SK-N-SH treated with all-trans-retinoic acid at 6 μM for 48 hours (cell line): ENCODE results near the gene MTOR.

ENCODE experiments used
- ARNTL ChIP-seq: fragments of 450-650 bp; formaldehyde crosslinking; IDR thresholded peaks from 2 replicates; pipeline ENCODE4 v1.5.0; 2020; ENCODE audit warnings: low read depth, mild to moderate bottlenecking, moderate library complexity, borderline replicate concordance
- ISL1 ChIP-seq: fragments of 250-450 bp; sonication (Bioruptor Pico); IDR thresholded peaks from 2 replicates; pipeline ENCODE4 v2.1.2; 2022; ENCODE audit warnings: mild to moderate bottlenecking, moderate library complexity

- TF ChIP-seq ISL1 (CRISPR knock-in tag) (no peak), ARNTL (CRISPR knock-in tag) (no peak)
These were observed 156.8 kb downstream of the MTOR start for GRCh38 chr1:11105586-11105985.
